GOT3 (cell line): ENCODE data around the gene RHBDL3.

Experiments used
- DNase-seq: peaks from one replicate; lab custom pipeline; 2025; ENCODE audit warnings: mixed read lengths; lab: John Stamatoyannopoulos, UW

Gene RHBDL3

DNA sequence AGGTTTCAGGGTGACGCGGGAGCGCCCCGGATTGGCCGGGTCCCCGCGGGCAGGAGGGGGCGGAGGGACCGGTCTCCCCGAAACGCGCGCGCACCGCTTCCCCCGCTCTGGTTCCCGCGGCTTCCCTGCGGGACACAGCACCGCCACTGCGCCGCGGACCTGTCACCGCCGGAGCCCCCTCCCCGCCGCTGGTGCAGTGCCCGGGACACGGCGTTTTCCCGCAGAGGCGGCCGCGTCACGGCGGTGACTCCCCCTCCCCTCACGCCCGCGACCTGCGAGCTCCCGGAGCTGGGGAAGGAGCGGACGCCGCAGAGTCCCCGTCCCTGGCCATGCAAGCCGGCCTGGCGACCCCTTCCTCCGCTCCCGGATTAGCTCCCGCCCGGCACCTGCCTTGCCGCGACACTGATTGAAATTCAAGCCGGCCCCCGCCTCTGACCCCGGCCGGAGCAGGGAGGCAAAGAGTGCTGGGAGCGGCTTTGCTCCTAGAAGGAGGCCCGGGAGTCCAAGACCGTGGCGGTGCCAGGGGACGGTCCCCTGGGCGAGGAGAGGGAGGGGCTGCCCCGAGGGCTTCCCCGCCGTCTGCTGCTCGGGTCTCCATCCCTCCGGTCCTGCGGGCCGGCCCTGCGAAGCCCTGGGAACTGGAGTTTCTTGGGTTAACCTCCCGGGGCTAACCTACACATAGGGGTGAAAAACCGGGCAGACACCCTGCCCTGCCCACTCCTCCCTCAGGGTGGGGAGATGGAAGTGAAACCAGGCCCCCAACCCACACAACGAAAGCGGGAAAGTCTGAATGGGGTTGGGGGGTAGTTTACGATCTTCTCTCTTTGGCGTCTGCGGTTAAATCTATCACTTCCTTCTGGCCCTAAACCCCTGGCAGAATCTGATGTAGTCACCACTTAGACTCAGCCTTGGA, 1.0 kb downstream of the RHBDL3 start:
- no peak for DNase-seq

- DNase-seq: no peak
Observed at GRCh38 chr17:32267690-32268205, 2.1 kb downstream of the RHBDL3 start.

DNA sequence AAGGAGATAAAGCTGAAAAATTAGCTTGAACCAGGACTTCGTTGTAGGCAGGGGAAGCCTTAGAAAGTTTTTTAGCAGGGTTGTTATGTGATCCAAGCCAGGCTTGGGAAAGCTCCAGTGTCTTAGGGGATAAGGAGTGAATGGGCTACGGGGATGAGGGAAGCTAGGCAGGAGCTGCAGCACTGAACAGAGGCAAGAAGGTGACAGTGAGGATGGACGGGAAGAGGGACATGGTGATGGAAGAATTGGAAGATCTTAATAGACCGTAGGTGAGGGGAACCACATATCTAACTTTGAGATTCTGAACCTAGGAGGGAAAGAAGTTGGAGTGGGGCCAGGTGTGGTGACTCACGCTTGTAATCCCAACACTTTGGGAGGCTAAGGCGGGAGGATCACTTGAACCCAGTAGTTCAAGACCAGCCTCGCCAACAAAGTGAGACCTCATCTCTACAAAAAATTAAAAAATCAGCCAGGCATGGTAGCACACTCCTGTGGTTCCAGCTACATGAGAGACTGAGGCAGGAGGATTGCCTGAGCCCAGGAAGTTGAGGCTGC, 3.2 kb downstream of the RHBDL3 start:
- DNase-seq: no peak

DNA sequence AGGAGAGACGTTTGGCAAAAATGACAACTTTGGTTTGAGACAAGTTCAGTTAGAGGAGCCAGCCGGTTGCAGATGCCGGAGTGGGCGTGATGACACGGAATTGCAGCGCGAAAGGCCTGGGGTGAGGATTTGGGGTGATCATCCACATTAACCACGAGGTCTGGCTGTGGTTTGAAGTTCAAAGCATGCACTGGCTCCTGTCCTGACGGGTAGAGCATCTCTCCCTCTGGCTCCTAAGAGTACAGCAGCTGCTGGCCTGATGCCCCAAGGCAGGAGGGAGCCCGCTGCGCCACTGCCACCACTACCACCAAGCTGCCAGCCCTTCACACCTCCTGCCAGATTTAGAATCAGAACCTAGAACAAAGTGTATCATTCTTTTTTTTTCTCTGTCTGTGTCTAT, 3.7 kb downstream of the RHBDL3 start:
- DNase-seq: no peak

GRCh38 chr17:32271844-32272243, 6.2 kb downstream of the RHBDL3 start:
- DNase-seq: no peak

DNA sequence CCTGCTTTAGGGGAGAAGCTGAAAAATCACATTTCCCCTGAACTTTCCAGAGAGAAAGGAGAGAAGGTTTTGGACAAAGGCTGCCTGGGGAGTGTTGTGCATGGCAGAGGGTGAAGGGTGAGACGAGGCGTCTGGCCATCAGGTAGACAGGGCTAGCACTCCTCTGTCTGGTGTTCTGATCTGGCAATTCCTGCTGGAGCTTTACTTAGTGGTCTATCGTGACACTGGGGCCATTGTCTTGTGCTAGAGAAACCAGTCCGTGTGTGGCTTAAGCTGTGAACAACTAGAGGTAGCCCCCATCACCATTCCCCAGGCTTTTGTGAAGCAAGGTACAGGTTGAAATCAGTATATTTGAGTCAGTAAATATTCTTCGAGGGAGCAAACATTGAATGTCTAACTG, 8.5 kb downstream of the RHBDL3 start:
- DNase-seq: no peak

GRCh38 chr17:32274643-32275042, 9.0 kb downstream of the RHBDL3 start:
- no peak for DNase-seq

- peak; percentile 62 for DNase-seq
Observed at GRCh38 chr17:32275060-32276042, 9.7 kb downstream of the RHBDL3 start.

DNA sequence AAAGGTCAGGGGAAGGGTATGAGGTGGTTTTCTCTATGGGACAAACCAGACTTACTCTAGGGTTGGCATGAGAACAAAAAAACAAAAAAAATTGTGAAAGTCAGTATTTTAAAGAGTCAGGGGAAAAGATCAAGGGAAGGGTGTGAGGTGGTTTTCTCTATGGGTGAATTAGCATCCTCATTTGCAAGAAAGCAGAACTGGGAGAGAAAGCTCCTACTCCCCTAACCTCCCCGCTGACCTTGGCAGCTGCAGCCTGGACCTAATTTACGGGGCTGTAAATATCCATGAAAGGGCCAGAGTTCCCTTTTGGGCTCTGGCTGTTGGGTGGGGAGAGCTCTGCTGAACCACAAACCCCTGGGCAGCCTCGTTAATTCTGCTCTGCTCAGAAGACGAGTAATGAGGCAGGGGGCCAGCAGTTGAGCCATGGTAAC, 10.6 kb downstream of the RHBDL3 start:
- DNase-seq: no peak

- DNase-seq: no peak
Observed at GRCh38 chr17:32277284-32277683, 11.7 kb downstream of the RHBDL3 start.

GRCh38 chr17:32278815-32279214, 13.2 kb downstream of the RHBDL3 start:
- DNase-seq: no peak

DNA sequence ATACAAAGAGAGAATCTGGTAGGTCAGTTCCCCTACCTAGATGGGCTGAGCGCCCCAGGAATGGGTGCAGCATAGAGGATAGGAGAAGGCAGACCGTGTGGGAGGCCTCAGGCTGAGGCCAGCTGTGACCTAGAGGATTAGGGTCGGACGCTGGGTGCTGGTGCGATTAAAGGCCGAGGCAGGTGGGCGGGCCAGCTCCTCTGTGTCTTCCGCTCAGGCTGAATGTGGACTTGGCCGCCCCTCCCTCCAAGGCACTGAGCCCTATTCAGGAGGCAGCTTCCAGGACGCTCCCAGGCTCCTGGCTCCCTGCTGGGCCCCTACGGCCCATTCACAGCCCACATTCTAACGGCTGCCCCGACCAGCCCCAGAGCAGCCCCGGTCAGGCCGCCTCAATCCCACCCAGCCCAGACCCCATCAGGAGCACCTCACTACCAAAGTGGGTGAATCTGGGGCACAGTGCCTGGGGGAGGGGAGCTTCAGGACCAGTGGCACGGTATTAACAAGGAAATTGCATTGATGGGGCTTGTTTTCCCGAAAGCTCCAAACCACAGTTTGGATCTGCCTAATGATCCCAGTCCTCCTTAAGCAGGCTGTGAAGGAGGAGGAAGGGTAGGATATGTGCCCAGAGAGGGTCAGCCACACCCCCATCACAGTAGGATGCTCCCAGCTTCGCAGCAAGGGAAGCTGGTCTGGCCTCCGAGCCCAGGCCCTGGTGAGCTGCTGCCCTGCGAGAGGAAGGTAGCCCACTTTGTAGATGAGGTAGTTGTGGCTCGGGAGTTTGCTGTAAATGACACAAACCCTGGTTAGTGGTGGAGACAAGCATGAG, 14.5 kb downstream of the RHBDL3 start:
- no peak for DNase-seq

DNA sequence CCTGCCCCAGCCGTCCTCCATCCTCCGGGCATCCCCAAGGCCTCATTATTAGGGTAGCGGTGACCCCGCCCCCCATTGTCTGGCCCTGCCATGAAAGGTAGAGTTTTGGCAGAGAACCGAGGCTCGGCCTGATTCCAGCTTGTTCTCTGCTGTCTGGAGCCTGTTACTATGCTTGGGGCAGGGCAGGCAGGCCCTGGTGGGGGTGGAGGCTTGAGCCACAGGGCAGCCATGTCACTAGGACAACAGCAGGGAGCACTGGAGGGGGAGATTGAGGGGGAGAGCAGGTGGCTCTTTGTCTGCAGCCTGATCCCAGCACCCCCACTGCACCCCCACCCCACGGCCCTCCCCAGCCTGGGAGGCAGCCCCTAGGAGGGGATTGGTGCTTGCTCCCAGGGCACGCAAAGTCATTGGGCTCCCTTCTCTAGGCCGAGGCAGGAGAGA, 15.4 kb downstream of the RHBDL3 start:
- DNase-seq: no peak

DNA sequence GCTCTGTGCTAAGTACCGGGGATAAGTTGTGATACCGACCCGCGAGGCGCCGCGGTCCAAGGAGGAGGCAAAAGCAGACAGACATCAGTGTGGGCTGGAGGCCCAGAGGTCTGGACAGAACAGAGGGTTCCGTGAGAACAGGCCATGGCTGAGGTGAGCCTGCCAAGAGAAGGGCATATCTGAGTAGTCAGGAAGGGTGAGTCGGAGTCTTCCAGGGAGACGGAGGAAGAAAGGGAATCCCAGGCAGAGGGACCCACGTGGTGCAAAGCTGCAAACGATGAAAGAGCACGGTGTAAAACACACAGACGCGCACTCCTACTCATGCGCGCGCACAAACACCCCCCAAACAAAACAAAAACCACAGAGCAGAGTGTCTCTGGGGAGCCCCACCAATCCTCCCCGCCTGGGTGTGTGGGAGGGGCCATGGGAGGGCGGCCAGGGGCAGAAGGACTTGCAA, 18.1 kb downstream of the RHBDL3 start:
- no peak for DNase-seq

DNA sequence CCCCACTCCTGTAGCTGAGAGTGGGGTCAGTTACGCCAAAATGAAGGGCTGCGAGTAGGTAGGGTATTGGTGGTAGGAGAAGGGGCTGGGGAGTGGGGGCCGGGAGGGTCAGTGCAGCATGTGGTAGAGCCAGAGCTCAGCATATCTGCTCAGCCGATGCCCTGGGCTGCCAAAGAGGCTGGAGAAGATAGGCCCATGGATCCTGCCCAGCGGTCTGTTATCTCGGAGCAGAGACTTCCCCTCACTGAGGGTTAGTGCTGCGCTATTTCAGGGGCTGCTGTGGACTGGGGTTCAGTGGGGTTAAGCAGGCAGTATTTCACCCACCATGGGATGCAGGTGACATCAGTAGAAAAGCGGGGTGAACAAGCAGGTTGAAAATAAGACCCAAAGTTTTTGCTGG, 19.7 kb downstream of the RHBDL3 start:
- no peak for DNase-seq

DNA sequence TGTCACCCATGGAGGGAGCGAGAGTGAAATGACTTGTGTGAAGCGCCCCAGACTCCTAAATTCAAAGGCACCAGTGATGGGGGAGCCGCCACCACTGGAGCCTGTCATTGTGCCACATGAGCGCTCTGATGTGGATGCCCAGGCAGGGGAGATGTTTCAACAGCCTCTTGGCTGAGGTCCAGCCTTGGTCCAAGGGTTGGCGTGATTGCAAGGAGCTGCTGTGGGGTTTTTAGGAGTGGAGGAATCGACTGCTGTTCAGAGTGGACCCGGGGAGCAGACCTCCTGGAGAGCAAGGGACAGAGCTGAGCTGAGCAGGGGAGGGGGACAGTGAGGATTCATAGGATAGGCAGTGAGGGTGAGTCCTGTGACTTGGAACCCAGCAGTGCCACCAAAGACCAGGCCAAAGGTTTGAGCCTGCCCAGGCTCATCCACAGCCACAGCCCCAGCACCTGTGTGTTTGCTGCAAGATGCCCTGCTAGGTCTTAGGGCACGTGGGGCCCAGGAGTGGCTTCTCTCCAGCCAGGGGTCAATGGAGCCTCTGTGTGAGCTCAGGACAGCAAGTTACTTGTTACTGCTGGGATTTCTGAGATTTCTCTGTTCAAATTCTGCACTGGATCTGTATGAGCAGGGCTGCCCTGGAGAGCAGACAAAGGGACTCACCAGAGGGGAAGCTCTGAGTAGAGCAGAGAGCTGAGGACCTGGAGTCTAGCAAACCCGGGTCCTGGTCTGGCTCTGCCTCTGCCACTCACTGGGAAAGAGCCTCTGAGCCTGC, 20.3 kb downstream of the RHBDL3 start:
- DNase-seq: no peak

- DNase-seq: no peak
Observed at GRCh38 chr17:32286518-32286900, 20.9 kb downstream of the RHBDL3 start.

- no peak for DNase-seq
Observed at GRCh38 chr17:32287804-32288511, 22.3 kb downstream of the RHBDL3 start.

- no peak for DNase-seq
Observed at GRCh38 chr17:32288615-32289014, 23.0 kb downstream of the RHBDL3 start.
